ENCODE results near the gene EEF1AKMT4.
A peak's percentile ranks its signal among the peaks of the same experiment; 100 is the strongest.

EEF1AKMT4 gene

DNA sequence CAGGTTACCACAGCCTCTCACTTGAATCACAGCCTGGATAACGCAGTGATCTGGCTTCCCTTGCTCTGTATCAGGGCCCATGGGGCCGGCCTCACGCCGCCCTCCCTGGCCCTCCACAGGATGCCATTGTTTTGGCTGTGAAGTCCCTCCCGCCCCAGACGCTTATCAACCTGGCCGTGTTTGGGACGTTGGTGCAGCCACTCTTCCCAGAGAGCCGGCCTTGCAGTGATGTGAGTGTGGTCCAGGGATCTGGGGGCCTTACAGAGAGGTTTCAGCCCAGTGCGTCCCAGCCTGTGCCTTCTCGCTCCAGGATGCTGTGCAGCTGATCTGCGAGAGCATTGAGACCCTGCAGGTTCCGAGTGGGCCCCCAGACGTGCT, 13.4 kb upstream of the EEF1AKMT4 start:
- no peak for DNase-seq (ENCODE audit: low read depth)

DNA sequence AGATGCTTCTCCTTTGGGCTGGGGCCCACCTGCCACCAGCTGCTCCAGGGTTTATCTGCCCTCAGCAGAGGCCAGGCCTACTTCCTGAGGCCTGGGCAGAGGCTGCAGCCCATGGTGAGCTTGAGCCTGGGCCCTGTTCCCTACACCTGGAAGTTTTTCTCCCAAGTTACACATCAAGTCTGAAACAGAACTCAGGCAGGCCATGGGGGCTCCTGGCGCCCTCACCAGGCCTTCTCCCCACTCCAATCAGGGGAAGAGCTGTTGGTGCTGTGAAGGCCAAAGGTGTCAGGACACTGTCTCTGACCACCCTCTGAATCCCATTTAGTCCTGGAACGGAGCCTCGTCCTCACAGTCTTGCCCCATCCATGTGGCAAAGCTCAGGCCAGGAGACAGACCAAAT, 12.8 kb upstream of the EEF1AKMT4 start:
- no peak for DNase-seq (ENCODE audit: low read depth)

- no peak for DNase-seq (ENCODE audit: low read depth)
These were observed 12.3 kb upstream of the EEF1AKMT4 start for GRCh38 chr3:184237211-184237610.

- no peak for DNase-seq (ENCODE audit: low read depth)
These were observed 11.7 kb upstream of the EEF1AKMT4 start for GRCh38 chr3:184237807-184238206.

DNA sequence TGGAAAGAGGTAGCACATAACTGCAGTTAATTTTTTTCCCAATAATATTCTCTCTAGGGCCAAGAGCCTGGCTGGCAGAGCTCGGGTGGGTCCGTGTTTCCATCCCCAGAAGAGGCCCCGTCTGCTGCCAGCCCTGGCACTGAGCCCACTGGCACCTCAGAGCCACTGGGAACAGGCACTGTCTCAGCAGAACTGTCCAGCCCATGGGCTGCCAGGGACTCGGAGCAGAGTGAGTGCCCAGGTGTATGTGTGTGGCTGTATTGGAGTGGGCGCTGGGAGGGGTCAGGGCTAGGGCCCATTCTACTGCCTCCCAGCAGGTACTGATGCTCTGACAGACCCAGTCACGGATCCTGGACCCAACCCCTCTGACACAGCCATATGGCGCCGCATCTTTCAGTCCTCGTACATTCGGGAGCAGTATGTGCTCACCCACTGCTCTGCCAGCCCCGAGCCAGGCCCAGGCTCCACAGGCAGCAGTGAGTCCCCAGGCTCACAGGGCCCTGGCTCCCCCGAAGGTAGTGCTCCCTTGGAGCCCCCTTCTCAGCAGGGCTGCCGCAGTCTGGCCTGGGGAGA, 11.1 kb upstream of the EEF1AKMT4 start:
- no peak for DNase-seq (ENCODE audit: low read depth)

GRCh38 chr3:184239221-184239620, 10.3 kb upstream of the EEF1AKMT4 start:
- no peak for DNase-seq (ENCODE audit: low read depth)

GRCh38 chr3:184239708-184240107, 9.8 kb upstream of the EEF1AKMT4 start:
- no peak for DNase-seq (ENCODE audit: low read depth)

DNA sequence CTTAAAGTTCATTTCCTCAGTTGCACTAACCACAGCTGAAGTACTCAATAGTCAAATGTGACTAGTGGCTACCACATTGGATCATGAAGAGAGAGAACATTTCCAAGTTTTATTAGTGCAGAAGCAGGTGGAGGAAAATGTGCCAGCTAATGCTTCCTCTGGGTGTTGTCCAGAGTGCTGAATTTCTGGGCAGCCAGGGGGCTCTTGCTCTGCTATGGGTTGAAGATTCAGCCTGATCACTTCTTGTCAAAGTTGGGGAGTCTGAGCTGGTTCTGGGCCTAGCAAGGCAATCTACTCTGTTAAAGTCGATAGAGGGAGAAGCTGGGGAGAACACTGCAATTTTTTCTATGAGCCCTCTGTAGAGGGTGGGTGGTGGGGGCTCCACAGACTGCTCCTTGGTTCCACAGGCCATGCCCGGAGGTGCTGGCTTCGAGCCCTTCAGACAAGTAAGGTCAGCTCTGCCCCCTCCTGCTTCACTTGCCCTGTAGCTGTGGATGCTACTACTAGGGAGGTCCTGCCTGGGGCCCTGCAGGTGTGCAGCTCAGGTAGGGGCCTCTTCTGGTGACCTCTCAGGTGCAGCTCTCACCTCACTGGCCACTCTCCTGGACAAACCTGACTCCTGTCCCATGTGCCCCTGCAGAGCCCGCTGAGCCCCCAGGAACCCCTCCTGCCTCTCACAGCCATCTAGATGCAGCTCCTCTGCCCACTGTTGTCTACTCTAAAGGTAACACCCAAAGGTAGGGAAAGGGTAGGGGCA, 8.9 kb upstream of the EEF1AKMT4 start:
- no peak for DNase-seq (ENCODE audit: low read depth)

- DNase-seq (ENCODE audit: low read depth): no peak
These were observed 8.4 kb upstream of the EEF1AKMT4 start for GRCh38 chr3:184241141-184241446.

- no peak for DNase-seq (ENCODE audit: low read depth)
These were observed 7.8 kb upstream of the EEF1AKMT4 start for GRCh38 chr3:184241447-184242296.

GRCh38 chr3:184242297-184242685, 7.2 kb upstream of the EEF1AKMT4 start:
- DNase-seq (ENCODE audit: low read depth): no peak

DNA sequence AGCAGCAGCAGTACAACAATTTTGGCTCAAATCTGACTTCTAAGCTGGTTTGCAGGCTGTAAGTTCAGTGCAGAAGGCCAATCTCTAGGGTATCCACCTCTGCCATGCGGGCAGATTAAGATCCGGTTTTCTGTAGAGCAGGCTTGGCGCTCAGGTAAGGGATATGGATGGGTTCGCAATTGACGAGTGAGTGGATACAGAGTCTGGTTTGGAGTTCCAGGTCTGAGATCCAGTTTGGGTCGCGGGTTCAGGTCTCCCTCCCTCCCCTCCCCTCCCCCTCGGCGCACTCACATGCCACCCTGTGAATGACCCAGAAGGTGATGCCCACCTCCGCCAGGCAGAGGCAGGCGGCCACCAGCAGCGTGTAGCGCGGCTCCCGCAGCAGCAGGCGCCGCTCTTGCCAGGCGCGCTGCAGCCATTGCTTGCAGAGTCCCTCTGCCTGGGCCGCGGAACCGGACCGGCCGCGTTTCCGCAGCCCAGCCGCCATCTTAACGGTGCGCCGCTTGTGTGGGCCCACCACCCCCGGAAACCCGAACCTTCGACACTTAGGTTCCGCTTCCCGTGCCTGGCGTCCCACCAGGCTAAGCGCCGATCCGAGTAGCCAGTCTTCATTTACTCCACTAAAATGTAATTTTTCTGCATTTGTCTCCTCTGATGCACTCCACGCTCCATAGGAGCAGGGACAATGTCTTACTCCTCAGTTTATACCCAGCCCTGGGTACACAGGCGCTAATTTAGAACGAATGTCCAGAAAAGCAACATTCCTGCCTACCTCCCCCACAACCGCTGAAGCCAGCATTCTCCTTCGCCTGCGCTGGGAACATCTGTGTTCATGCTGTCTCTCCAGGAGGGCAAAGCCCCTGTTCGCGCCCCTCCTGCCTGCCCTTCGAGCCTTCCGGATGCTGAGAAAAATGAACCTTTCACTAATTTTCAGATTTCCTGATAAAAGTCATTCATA, 739 bp upstream of the EEF1AKMT4 start, which contains the start of gene ALG3:
Gene ALG3, minus strand, starts transcription at position 509 of the 958 bp plus-strand sequence. Its CDS starts 22 bp downstream, at position 487.
- peak; percentile 84 for DNase-seq (ENCODE audit: low read depth)

DNA sequence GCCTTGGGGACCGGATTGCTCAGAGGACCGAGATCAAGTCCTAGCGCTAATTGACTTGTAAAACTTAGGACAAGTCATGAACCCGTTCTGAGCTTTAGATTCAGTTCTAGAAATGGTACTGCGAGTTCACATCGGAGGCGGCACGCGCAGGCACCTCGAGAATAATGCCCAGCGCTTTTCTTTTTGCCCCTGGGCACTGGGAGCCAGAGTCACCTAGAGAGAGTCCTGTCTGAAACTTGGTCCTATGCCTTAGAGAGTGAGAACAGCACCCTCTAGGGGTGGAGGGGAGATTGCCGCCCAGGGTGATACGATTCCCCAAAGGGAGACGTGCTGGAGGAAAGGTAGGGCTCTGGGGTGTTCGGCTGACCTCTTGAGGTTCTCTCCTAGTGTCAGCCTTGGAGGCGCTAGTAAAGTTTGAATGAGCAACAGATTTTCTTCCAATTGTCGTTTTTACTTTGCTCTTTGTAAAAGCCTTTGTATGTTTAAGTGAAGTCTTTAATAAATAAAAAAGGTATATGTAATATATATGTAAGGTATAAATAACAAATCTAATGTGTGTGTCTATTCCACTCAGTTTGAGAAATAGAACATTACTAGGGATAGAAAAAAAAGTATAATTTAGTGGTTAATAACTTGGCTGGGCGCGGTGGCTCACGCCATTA, 826 bp downstream of the EEF1AKMT4 start:
- peak; percentile 84 for DNase-seq (ENCODE audit: low read depth)

DNA sequence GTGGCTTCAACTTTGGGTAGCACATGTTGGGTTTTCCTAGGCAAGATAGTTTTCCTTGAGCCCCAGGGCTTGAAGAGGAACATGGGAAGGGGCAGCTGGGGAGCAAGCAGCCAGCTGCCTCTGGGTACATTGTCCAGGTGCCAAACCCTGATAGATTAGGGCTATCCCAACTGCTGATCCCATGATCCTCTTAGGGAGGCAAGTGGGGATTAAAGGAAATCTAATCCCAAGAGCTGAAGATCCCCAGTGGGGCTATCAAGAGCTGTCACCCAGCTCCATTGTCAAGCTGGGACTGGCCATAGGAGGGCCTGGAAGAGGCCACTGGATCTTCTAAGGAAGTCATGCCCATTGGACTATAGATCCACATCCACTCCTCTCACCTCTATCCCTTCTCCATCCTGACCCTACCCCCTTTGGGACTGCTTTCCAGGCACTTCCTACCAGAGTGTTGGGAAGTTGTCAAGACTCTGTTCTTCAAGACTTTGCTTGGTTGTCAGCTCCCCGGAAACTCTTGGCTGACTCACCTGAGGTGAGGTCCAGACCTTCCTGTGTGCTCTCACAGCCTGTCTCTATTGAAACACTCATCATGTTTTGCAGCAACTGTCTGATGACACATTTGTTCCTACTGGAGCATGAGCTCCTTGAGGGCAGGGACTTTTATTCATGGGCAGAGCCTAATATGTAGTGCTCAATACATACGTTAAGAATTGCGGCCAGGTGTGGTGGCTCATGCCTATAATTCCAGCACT, 6.0 kb downstream of the EEF1AKMT4 start:
- no peak for DNase-seq (ENCODE audit: low read depth)

GRCh38 chr3:184257083-184257915, 7.8 kb downstream of the EEF1AKMT4 start:
- no peak for DNase-seq (ENCODE audit: low read depth)

GRCh38 chr3:184258926-184259325, 9.5 kb downstream of the EEF1AKMT4 start:
- DNase-seq (ENCODE audit: low read depth): no peak

- no peak for DNase-seq (ENCODE audit: low read depth)
These were observed 10.0 kb downstream of the EEF1AKMT4 start for GRCh38 chr3:184259396-184259877.

DNA sequence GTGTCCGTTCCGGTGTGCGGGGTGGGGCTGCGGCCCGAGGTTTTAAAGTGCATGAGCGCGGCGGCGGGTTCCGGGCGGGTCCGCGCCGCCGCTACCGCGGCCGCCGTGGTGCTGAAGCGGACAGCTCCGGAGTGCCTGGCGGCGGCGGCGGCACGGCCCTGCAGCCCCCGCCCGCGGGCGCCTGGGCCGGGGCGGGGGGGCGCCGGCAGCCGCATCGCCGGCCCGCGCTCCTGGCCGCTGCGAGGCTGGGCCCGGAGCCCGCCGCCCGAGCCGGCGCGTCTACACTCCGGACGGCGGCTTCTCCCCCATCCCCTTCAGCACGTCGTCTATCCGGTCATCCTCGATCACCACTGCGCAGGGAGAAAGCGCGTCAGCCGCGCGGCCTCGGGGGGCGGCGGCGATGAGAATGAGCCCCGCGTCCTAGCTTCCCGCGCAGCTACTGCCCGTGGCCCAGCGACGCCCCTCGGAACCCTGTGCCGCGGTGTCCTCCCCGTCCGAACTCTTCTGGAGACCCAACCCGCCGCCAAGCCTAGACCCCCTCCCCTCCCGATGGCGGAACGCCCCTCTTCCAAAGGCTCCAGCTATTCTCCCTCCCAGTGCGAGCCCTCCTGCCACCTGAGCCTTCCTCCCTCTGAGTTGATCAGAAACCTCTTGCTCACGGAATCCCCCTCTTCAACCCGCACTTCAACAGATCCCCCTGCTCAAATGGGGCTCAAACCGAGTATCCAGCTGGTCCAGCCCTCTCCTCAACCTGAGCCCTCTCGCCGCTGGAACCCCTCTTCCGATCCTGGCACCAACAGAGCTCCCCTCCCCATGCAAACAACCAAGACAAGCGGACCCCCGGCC, 10.6 kb downstream of the EEF1AKMT4 start:
- no peak for DNase-seq (ENCODE audit: low read depth)
